H1 (cell line): Measurements from ENCODE around the gene KLHDC4.

ENCODE experiments used
- BRCA1 ChIP-seq: IDR thresholded peaks from 2 replicates; pipeline ENCODE4 v1.6.1; 2012; ENCODE audit warnings: low read depth, low read length, improper control_type of control experiment
- EZH2 ChIP-seq: fragments of 200-600 bp; sonication (generic); IDR thresholded peaks from 2 replicates; pipeline ENCODE4 v1.7.1; 2012; ENCODE audit warnings: low read depth, mild to moderate bottlenecking, moderate library complexity, low read length, inconsistent platforms; ENCODE audit not compliant: severe bottlenecking
- JUN ChIP-seq: IDR thresholded peaks from 2 replicates; pipeline ENCODE4 v1.6.1; 2011; ENCODE audit warnings: low read depth, mild to moderate bottlenecking, improper control_type of control experiment, low read length
- POLR2AphosphoS5 ChIP-seq: IDR thresholded peaks from 2 replicates; pipeline ENCODE4 v1.6.1; 2011; ENCODE audit warnings: low read depth, low read length
- RBBP5 ChIP-seq: IDR thresholded peaks from 2 replicates; pipeline ENCODE4 v1.7.1; 2012; ENCODE audit warnings: low read depth, mild to moderate bottlenecking, inconsistent platforms, low read length, moderate library complexity, borderline replicate concordance
- TCF12 ChIP-seq: IDR thresholded peaks from 2 replicates; pipeline ENCODE4 v1.6.1; 2011; ENCODE audit warnings: low read depth, mild to moderate bottlenecking, low read length
- YY1 ChIP-seq: IDR thresholded peaks from 2 replicates; pipeline ENCODE4 v1.6.1; 2011; ENCODE audit warnings: low read depth, mild to moderate bottlenecking, low read length
- TF ChIP-seq, protein P1 (sequence below), 3 experiments: IDR thresholded peaks; 1 replicate in 2 of 3; 2 replicates in 1 of 3; pipeline versions ENCODE4 v1.5.1 to v1.6.1; 2011; ENCODE audit warnings: low read length in 3 of 3, mild to moderate bottlenecking in 3 of 3, inconsistent platforms in 2 of 3, low read depth in 1 of 3, moderate library complexity in 1 of 3; ENCODE audit not compliant: insufficient read depth in 1 of 3; ENCODE audit errors: control extremely low read depth in 1 of 3

GRCh38 chr16:87734644-87735043 lies 31.1 kb downstream of the KLHDC4 start:
- TF ChIP-seq, protein P1, sequence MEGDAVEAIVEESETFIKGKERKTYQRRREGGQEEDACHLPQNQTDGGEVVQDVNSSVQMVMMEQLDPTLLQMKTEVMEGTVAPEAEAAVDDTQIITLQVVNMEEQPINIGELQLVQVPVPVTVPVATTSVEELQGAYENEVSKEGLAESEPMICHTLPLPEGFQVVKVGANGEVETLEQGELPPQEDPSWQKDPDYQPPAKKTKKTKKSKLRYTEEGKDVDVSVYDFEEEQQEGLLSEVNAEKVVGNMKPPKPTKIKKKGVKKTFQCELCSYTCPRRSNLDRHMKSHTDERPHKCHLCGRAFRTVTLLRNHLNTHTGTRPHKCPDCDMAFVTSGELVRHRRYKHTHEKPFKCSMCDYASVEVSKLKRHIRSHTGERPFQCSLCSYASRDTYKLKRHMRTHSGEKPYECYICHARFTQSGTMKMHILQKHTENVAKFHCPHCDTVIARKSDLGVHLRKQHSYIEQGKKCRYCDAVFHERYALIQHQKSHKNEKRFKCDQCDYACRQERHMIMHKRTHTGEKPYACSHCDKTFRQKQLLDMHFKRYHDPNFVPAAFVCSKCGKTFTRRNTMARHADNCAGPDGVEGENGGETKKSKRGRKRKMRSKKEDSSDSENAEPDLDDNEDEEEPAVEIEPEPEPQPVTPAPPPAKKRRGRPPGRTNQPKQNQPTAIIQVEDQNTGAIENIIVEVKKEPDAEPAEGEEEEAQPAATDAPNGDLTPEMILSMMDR (IDR thresholded peaks at IDR 0.05; ENCODE audit: control extremely low read depth in 1 of 3, insufficient read depth in 1 of 3, low read depth in 1 of 3, low read length in 3 of 3): peak in 2 of 3 experiments; percentile 3 to 7; a peak in 1 of 4 replicates
- no peak for TF ChIP-seq POLR2AphosphoS5
- TF ChIP-seq BRCA1: no peak
- TF ChIP-seq YY1: no peak
- no peak for TF ChIP-seq JUN
- TF ChIP-seq RBBP5: no peak
- no peak for TF ChIP-seq EZH2
- no peak for TF ChIP-seq TCF12
